Peyer's patch (tissue), 4 donors: ENCODE results near the gene LDLRAD4.

Experiments
- CTCF ChIP-seq, 6 experiments: fragments of 450-650 bp in 4 of 6; fragments of 200-600 bp in 2 of 6; sonication (generic) in 1 of 6; IDR thresholded peaks; one replicate each; pipeline ENCODE4 v1.5.1; 2017 to 2019; ENCODE audit warnings: antibody characterized with exemption in 6 of 6, mild to moderate bottlenecking in 3 of 6, moderate library complexity in 1 of 6
- POLR2A ChIP-seq, 2 donors: fragments of 450-650 bp; IDR thresholded peaks; one replicate each; pipeline ENCODE4 v1.5.1; 2017; ENCODE audit warnings: antibody characterized with exemption in 2 of 2, mild to moderate bottlenecking in 2 of 2, moderate library complexity in 2 of 2

- TF ChIP-seq CTCF (IDR thresholded peaks at IDR 0.05) (no peak), POLR2A (IDR thresholded peaks at IDR 0.05) (no peak)
These were observed 41.1 kb downstream of the LDLRAD4 start for GRCh38 chr18:13259701-13260100.
